ENCODE results near the gene FBLN5.

Gene FBLN5

GRCh38 chr14:91829511-91829910, 118.0 kb downstream of the FBLN5 start:
- no peak for DNase-seq (ENCODE audit: low spot score)

GRCh38 chr14:91827746-91828145, 119.7 kb downstream of the FBLN5 start:
- no peak for DNase-seq (ENCODE audit: low spot score)
